Tibial artery (tissue), 4 donors: Measurements from ENCODE around the gene UNC13C.

Experiments
- DNase-seq, 2 donors: peaks; one replicate each; pipeline ENCODE4 v3.0.0-alpha.2; 2019
- H3K27ac ChIP-seq, 2 donors: fragments of 200-600 bp; sonication (generic) in 1 of 2; 1 replicate in 1 of 2; 2 replicates in 1 of 2; pipeline ENCODE4 v1.5.1; 2018 to 2019; ENCODE audit warnings: mild to moderate bottlenecking in 1 of 2
- H3K27me3 ChIP-seq, 2 donors: fragments of 200-600 bp; sonication (generic) in 1 of 2; one replicate each; pipeline versions ENCODE4 v1.5.1 to v1.6.0; 2016 to 2019
- H3K36me3 ChIP-seq, 3 donors: fragments of 200-600 bp; sonication (generic) in 2 of 3; one replicate each; pipeline ENCODE4 v1.5.1; 2016 to 2019; ENCODE audit warnings: mild to moderate bottlenecking in 2 of 3
- H3K4me1 ChIP-seq, 4 donors: fragments of 200-600 bp; sonication (generic) in 2 of 4; 1 replicate in 3 of 4; 2 replicates in 1 of 4; pipeline ENCODE4 v1.5.1; 2016 to 2019
- H3K4me3 ChIP-seq, 2 donors: fragments of 200-600 bp; sonication (generic) in 1 of 2; 1 replicate in 1 of 2; 2 replicates in 1 of 2; pipeline ENCODE4 v1.5.1; 2018 to 2019; ENCODE audit warnings: mild to moderate bottlenecking in 2 of 2
- H3K9me3 ChIP-seq, 3 donors: fragments of 200-600 bp; sonication (generic) in 1 of 3; one replicate each; pipeline ENCODE4 v1.5.1; 2016 to 2019
- CTCF ChIP-seq, 2 experiments: fragments of 200-600 bp in 1 of 2; fragments of 450-650 bp in 1 of 2; IDR thresholded peaks; one replicate each; pipeline ENCODE4 v1.5.1; 2017 to 2019; ENCODE audit warnings: antibody characterized with exemption in 2 of 2, mild to moderate bottlenecking in 1 of 2, moderate library complexity in 1 of 2
- intact Hi-C: fragments of 100-400 bp; cut with DNase I; formaldehyde crosslinking; loops from one replicate; pipeline ENCODE4 v1.15.0; 2023; ENCODE audit warnings: low total_unique reads

UNC13C gene

GRCh38 chr15:53980021-53980420 lies 1.8 kb downstream of the UNC13C start:
- Histone ChIP-seq H3K27me3 (no peaks in the 10 kb centered on the region), H3K4me1 (peaks cover 0 to 7% (median 2%) of the 10 kb centered on the region in 4 donors), H3K4me3 (peak overlapping the region; percentile 53 to 61), H3K36me3 (no peaks in the 10 kb centered on the region), H3K27ac (peak overlapping the region; percentile 76 to 80), H3K9me3 (no peaks in the 10 kb centered on the region)
- no peak for DNase-seq
- intact Hi-C loops = no loop called here
- TF ChIP-seq CTCF (IDR thresholded peaks at IDR 0.05) = no peak

GRCh38 chr15:53982071-53982680 lies 3.9 kb downstream of the UNC13C start:
- intact Hi-C loops = no loop called here
- Histone ChIP-seq H3K27me3 (no peaks in the 10 kb centered on the region), H3K36me3 (no peaks in the 10 kb centered on the region), H3K4me3 (peak overlapping the region; percentile 53 to 61), H3K27ac (peak overlapping the region; percentile 76 to 80), H3K4me1 (peaks cover 0 to 7% (median 2%) of the 10 kb centered on the region in 4 donors), H3K9me3 (no peaks in the 10 kb centered on the region)
- no peak for DNase-seq
- TF ChIP-seq CTCF (IDR thresholded peaks at IDR 0.05) = no peak

GRCh38 chr15:53982876-53983275 lies 4.6 kb downstream of the UNC13C start:
- no peak for DNase-seq
- Histone ChIP-seq H3K9me3 (no peaks in the 10 kb centered on the region), H3K4me1 (peaks cover 0 to 7% (median 2%) of the 10 kb centered on the region in 4 donors), H3K4me3 (peak overlapping the region in 1 of 2 donors; percentile 53), H3K27ac (peak overlapping the region; percentile 76 to 80), H3K36me3 (no peaks in the 10 kb centered on the region), H3K27me3 (no peaks in the 10 kb centered on the region)
- no peak for TF ChIP-seq CTCF (IDR thresholded peaks at IDR 0.05)
- intact Hi-C loops = no loop called here

GRCh38 chr15:53984221-53984620 lies 6.0 kb downstream of the UNC13C start:
- Histone ChIP-seq H3K36me3 (no peaks in the 10 kb centered on the region), H3K9me3 (no peaks in the 10 kb centered on the region), H3K27ac (peak overlapping the region in 1 of 2 donors; percentile 76), H3K27me3 (no peaks in the 10 kb centered on the region), H3K4me3 (no peak overlapping the region), H3K4me1 (peaks cover 0 to 10% (median 2%) of the 10 kb centered on the region in 4 donors)
- TF ChIP-seq CTCF (IDR thresholded peaks at IDR 0.05) = no peak
- intact Hi-C loops = no loop called here
- no peak for DNase-seq

GRCh38 chr15:53985562-53985961 lies 7.3 kb downstream of the UNC13C start:
- intact Hi-C loops = no loop called here
- no peak for DNase-seq
- Histone ChIP-seq H3K27ac (no peak overlapping the region), H3K4me1 (peaks cover 0 to 10% (median 2%) of the 10 kb centered on the region in 4 donors), H3K27me3 (no peaks in the 10 kb centered on the region), H3K4me3 (no peak overlapping the region), H3K36me3 (no peaks in the 10 kb centered on the region), H3K9me3 (no peaks in the 10 kb centered on the region)
- no peak for TF ChIP-seq CTCF (IDR thresholded peaks at IDR 0.05)
